Upper lobe of left lung (tissue), 4 donors: ENCODE results near the gene AZU1.
"Not testable (repeated sequence)": the region's sequence is repeated elsewhere in the genome, so short reads cannot be mapped to it uniquely, and the experiment has no call there.

Experiments used
- EP300 ChIP-seq, 4 donors: sonication (generic); formaldehyde crosslinking; IDR thresholded peaks; one replicate each; pipeline ENCODE4 v1.5.1; 2017; ENCODE audit warnings: antibody characterized with exemption in 4 of 4, control low read depth in 2 of 4
- POLR2AphosphoS5 ChIP-seq, 2 donors: sonication (generic); formaldehyde crosslinking; IDR thresholded peaks; one replicate each; pipeline ENCODE4 v1.5.1; 2017; ENCODE audit warnings: antibody characterized with exemption in 2 of 2
- TF ChIP-seq, protein P1 (sequence below), 6 experiments: fragments of 450-650 bp in 4 of 6; fragments of 200-600 bp in 2 of 6; sonication (generic) in 2 of 6; IDR thresholded peaks; one replicate each; pipeline ENCODE4 v1.5.1; 2016 to 2019; ENCODE audit warnings: antibody characterized with exemption in 6 of 6

DNA sequence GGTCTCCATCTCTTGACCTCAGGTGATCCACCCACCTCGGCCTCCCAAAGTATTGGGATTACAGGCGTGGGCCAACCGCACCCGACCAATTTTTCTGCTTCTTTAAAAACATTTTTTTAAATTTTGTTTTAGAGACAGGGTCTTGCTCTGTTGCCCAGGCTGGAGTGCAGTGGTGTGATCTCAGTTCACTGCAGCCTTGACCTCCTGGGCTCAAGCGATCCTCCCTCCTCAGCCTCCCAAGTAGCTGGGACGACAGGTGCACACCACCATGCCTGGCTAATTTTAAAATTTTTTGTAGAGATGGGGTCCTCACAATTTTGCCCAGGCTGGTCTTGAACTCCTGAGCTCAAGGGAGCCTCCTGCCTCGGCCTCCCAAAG, 15.2 kb downstream of the AZU1 start:
- TF ChIP-seq POLR2AphosphoS5, EP300 (IDR thresholded peaks at IDR 0.05): not testable (repeated sequence)
- TF ChIP-seq, protein P1, sequence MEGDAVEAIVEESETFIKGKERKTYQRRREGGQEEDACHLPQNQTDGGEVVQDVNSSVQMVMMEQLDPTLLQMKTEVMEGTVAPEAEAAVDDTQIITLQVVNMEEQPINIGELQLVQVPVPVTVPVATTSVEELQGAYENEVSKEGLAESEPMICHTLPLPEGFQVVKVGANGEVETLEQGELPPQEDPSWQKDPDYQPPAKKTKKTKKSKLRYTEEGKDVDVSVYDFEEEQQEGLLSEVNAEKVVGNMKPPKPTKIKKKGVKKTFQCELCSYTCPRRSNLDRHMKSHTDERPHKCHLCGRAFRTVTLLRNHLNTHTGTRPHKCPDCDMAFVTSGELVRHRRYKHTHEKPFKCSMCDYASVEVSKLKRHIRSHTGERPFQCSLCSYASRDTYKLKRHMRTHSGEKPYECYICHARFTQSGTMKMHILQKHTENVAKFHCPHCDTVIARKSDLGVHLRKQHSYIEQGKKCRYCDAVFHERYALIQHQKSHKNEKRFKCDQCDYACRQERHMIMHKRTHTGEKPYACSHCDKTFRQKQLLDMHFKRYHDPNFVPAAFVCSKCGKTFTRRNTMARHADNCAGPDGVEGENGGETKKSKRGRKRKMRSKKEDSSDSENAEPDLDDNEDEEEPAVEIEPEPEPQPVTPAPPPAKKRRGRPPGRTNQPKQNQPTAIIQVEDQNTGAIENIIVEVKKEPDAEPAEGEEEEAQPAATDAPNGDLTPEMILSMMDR (IDR thresholded peaks at IDR 0.05), result not testable (repeated sequence)
